Right lobe of liver (tissue), 6 donors: ENCODE measurements around the gene ZNF221. TPM values are rescaled to one million over a fixed set of nuclear protein-coding genes. Genes with fewer than 3 reads are reported as not detected.

Source experiments
- ATAC-seq, 4 donors: fragments of 200-7000 bp; cut with Tn5 transposase; one replicate each; pipeline ENCODE4 v1.9.1; 2020; ENCODE audit warnings: mild to moderate bottlenecking in 4 of 4, moderate library complexity in 4 of 4
- DNase-seq, 3 donors: peaks; one replicate each; pipeline ENCODE4 v3.0.0-alpha.2; 2020
- H3K27ac ChIP-seq, 3 donors: fragments of 200-600 bp; one replicate each; pipeline ENCODE4 v1.8.0; 2022
- H3K27me3 ChIP-seq, 2 donors: fragments of 200-600 bp; one replicate each; pipeline ENCODE4 v1.8.0; 2022
- H3K36me3 ChIP-seq, 4 donors: fragments of 200-600 bp; sonication (generic) in 1 of 4; one replicate each; pipeline versions ENCODE4 v1.5.1 to v1.8.0; 2017 to 2022; ENCODE audit warnings: control low read depth in 1 of 4
- H3K4me1 ChIP-seq, 4 donors: fragments of 200-600 bp; sonication (generic) in 1 of 4; one replicate each; pipeline versions ENCODE4 v1.5.1 to v1.8.0; 2017 to 2022; ENCODE audit warnings: control low read depth in 1 of 4
- H3K4me3 ChIP-seq, 3 donors: fragments of 200-600 bp; one replicate each; pipeline ENCODE4 v1.8.0; 2022
- H3K9me3 ChIP-seq, 4 donors: fragments of 200-600 bp; sonication (generic) in 1 of 4; one replicate each; pipeline versions ENCODE4 v1.5.1 to v1.8.0; 2017 to 2022; ENCODE audit warnings: control low read depth in 1 of 4
- CTCF ChIP-seq, 4 donors: fragments of 200-600 bp in 3 of 4; fragments of 450-650 bp in 1 of 4; IDR thresholded peaks; one replicate each; pipeline versions ENCODE4 v1.5.1 to v1.8.0; 2016 to 2022; ENCODE audit warnings: antibody characterized with exemption in 4 of 4, mild to moderate bottlenecking in 2 of 4
- POLR2A ChIP-seq: fragments of 450-650 bp; IDR thresholded peaks from one replicate; pipeline ENCODE4 v1.6.1; 2017; ENCODE audit warnings: antibody characterized with exemption, mild to moderate bottlenecking
- WGBS: methylation state at CpG from one replicate; pipeline ENCODE4 v1.1.6; 2018; ENCODE audit warnings: low coverage, low lambda C conversion rate; ENCODE audit not compliant: insufficient coverage; ENCODE audit errors: missing lambda C conversion rate; 5-methylcytosine and 5-hydroxymethylcytosine counted together
- intact Hi-C, 2 donors: fragments of 100-400 bp; cut with DNase I; formaldehyde crosslinking; loops; one replicate each; pipeline versions ENCODE4 v1.11.2 to v1.14.1; 2022
- total RNA-seq, 6 experiments: library from RNA; depleted of rRNA in 2 of 6; stranded (reverse); fragments of >200 nt in 2 of 6; fragmentation: NEBNext Ultra II Directional in 3 of 6; extraction: Animal tissue kit (Norgen Biotek cat#: 25700) in 3 of 6; gene quantifications; one replicate each; pipeline versions ENCODE4 v1.1.0 to v1.2.4, GENCODE V29; 2016 to 2023
- donor health status: DM: no; HTN: yes; CAD: no.
- donor health status: DM: no; HTN: no; CAD: no.
- donor health status: DM: no; HTN: no; CAD: no.
- donor health status: DM: no; HTN: yes; CAD: no.
- donor health status: DM: no; HTN: yes; CAD: no.

The ZNF221 gene
- total RNA-seq, 6 experiments from 2014 or later = 0.50 to 2.9 (median 1.6) TPM

DNA sequence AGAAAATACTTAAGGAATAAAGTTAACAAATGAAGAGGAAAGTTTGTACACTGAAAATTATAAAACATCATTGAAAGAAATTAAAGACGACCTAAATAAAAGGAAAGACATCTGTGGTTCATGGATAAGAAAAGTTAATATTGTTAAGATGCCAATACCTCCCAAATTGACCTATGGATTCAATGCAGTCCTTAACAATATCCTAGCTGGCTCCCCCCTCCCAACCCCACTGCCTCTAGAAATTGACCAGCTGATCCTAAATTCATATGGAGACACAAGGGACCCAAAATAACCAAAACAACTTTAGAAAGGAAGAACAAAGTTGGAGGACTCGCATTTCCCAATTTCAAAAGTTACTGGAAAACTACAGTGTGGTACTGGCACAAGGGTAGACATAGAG, 44.3 kb upstream of the ZNF221 start:
- Histone ChIP-seq H3K27me3 (no peaks in the 10 kb centered on the region), H3K27ac (no peak overlapping the region), H3K9me3 (peaks cover 6 to 27% (median 9%) of the 10 kb centered on the region in 4 donors), H3K36me3 (peaks cover 0 to 2% (median 0%) of the 10 kb centered on the region in 4 donors), H3K4me1 (no peaks in the 10 kb centered on the region), H3K4me3 (no peak overlapping the region)
- TF ChIP-seq POLR2A = no peak
- DNase-seq = no peak
- 79% methylated on average over 2 of the region's 2 CpGs for WGBS
- intact Hi-C loops = no loop called here
- ATAC-seq = no peak

DNA sequence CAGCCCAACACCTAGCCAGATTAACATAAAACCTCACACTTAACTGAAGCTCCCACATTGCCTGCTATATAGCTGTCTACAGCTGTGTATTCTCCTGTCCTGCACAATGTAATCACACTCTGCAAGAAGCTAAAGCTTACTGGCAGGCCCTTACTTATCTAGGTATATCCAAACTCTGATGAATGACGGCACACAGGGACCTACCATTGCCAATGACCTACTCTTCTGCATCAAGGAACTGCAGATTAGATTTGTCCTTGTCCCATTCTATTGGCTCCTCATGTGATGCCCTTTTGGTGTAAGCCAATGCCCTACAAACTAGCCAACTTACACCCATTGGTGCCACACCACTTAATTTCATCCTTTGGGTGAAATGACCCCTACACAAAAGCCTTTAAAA, 42.4 kb upstream of the ZNF221 start:
- no peak for ATAC-seq
- no peak overlapping the region for H3K4me3 ChIP-seq
- 89% methylated on average over 1 of the region's 1 CpG for WGBS

GRCh38 chr19:43910884-43911283, 40.1 kb upstream of the ZNF221 start:
- no peak overlapping the region for H3K27ac ChIP-seq
- H3K4me1 ChIP-seq = no peaks in the 10 kb centered on the region
- peaks cover 0 to 24% (median 9%) of the 10 kb centered on the region in 4 donors for H3K36me3 ChIP-seq
- DNase-seq (no peak), ATAC-seq (no peak)
- no peaks in the 10 kb centered on the region for H3K27me3 ChIP-seq
- no peak overlapping the region for H3K4me3 ChIP-seq
- TF ChIP-seq POLR2A (no peak), CTCF (IDR thresholded peaks at IDR 0.05) (no peak)
- intact Hi-C loops = no loop called here
- peaks cover 6 to 57% (median 34%) of the 10 kb centered on the region in 4 donors for H3K9me3 ChIP-seq

More for the DNA sequence above, 42.4 kb upstream of the ZNF221 start:
- peaks cover 0 to 3% (median 0%) of the 10 kb centered on the region in 4 donors for H3K36me3 ChIP-seq
- peaks cover 6 to 44% (median 22%) of the 10 kb centered on the region in 4 donors for H3K9me3 ChIP-seq
- TF ChIP-seq CTCF (IDR thresholded peaks at IDR 0.05) (no peak), POLR2A (no peak)
- no peak overlapping the region for H3K27ac ChIP-seq
- no peaks in the 10 kb centered on the region for H3K27me3 ChIP-seq
- intact Hi-C loops = no loop called here
- H3K4me1 ChIP-seq = no peaks in the 10 kb centered on the region
- no peak for DNase-seq

DNA sequence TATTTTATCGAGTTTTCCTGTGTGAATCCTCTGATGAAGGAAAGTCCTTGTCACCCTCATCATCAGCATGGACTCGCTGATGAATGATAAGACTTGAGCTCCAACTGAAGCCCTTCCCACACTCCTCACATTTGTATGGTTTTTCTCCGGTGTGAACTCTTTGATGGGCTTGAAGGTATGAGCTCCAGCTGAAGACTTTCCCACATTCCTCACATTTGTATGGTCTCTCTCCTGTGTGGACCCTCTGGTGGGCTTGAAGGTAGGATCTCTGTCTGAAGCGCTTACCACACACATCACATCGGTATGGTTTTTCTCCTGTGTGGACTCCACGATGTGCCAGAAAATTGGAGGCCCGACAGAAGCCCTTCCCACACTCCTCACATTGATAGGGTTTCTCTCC, 37.6 kb upstream of the ZNF221 start:
- H3K4me1 ChIP-seq = no peaks in the 10 kb centered on the region
- H3K27ac ChIP-seq = no peak overlapping the region
- no peak overlapping the region for H3K4me3 ChIP-seq
- DNase-seq (no peak), ATAC-seq (no peak)
- no peaks in the 10 kb centered on the region for H3K27me3 ChIP-seq
- peaks cover 6 to 48% (median 34%) of the 10 kb centered on the region in 4 donors for H3K9me3 ChIP-seq
- intact Hi-C loops = no loop called here
- WGBS = 96% methylated on average over 5 of the region's 7 CpGs
- H3K36me3 ChIP-seq = peaks cover 0 to 47% (median 23%) of the 10 kb centered on the region in 4 donors
- TF ChIP-seq POLR2A (no peak), CTCF (IDR thresholded peaks at IDR 0.05) (no peak)

DNA sequence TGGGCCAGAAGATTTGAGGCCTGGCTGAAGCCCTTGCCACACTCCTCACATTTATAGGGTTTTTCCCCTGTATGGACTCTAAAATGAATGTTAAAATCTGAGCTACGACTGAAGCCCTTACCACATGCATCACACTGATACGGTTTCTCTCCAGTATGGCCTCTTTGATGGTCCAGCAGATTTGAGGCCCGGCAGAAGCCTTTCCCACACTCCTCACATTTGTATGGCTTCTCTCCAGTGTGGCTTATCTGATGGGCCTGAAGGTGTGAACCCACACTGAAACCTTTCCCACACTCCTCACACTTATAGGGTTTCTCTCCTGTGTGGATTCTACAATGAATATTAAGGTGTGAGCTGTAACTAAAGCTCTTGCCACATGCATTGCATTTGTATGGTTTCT, 37.0 kb upstream of the ZNF221 start:
- DNase-seq = no peak
- Histone ChIP-seq H3K36me3 (peaks cover 0 to 54% (median 26%) of the 10 kb centered on the region in 4 donors), H3K4me1 (no peaks in the 10 kb centered on the region), H3K27ac (no peak overlapping the region), H3K27me3 (no peaks in the 10 kb centered on the region), H3K9me3 (peaks cover 6 to 47% (median 34%) of the 10 kb centered on the region in 4 donors), H3K4me3 (no peak overlapping the region)
- ATAC-seq = no peak
- TF ChIP-seq POLR2A (no peak), CTCF (IDR thresholded peaks at IDR 0.05) (no peak)
- WGBS = 71% methylated on average over 2 of the region's 3 CpGs
- intact Hi-C loops = no loop called here
